HL-60 (cell line): ENCODE measurements around the gene SP9.

Source experiments
- DNase-seq, 2 experiments: peaks; one replicate each; pipeline ENCODE4 v3.0.0-alpha.2; 2010 to 2020; ENCODE audit warnings: low read depth in 1 of 2, low spot score in 1 of 2
- H3K27ac ChIP-seq: fragments of 250-450 bp; sonication (Bioruptor Pico); replicated peaks from 2 replicates; pipeline ENCODE4 v1.5.1; 2020; ENCODE audit warnings: mild to moderate bottlenecking, moderate library complexity
- H3K27me3 ChIP-seq: fragments of 250-450 bp; sonication (Bioruptor Pico); 2 replicates; pipeline ENCODE4 v1.5.1; 2021; ENCODE audit warnings: mild to moderate bottlenecking, moderate library complexity; ENCODE audit not compliant: insufficient read depth, poor library complexity, severe bottlenecking
- H3K4me3 ChIP-seq: replicated peaks from 2 replicates; pipeline ENCODE4 v1.5.1; 2011; ENCODE audit warnings: mild to moderate bottlenecking, control low read depth, low read length; ENCODE audit not compliant: insufficient read depth
- GABPA ChIP-seq: IDR thresholded peaks from 2 replicates; pipeline ENCODE4 v1.6.1; 2012; ENCODE audit warnings: low read depth
- POLR2AphosphoS5 ChIP-seq: IDR thresholded peaks from 2 replicates; pipeline ENCODE4 v1.6.1; 2012; ENCODE audit warnings: low read depth
- SPI1 ChIP-seq: IDR thresholded peaks from 2 replicates; pipeline ENCODE4 v1.6.1; 2012; ENCODE audit warnings: low read depth, mild to moderate bottlenecking, borderline replicate concordance
- TF ChIP-seq, protein P1 (sequence below): IDR thresholded peaks from 2 replicates; pipeline ENCODE4 v1.6.1; 2012; ENCODE audit warnings: low read depth; ENCODE audit not compliant: insufficient replicate concordance
- TF ChIP-seq, protein P2 (sequence below): IDR thresholded peaks from one replicate; pipeline ENCODE4 v1.5.1; 2011; ENCODE audit warnings: low read length, control low read depth, inconsistent platforms; ENCODE audit not compliant: insufficient read depth

Gene SP9

GRCh38 chr2:174365571-174365970 lies 30.8 kb downstream of the SP9 start:
- no peaks in the 10 kb centered on the region for H3K27me3 ChIP-seq
- no peak overlapping the region for H3K27ac ChIP-seq
- no peak for DNase-seq
- no peak for TF ChIP-seq GABPA
- TF ChIP-seq, protein P1, sequence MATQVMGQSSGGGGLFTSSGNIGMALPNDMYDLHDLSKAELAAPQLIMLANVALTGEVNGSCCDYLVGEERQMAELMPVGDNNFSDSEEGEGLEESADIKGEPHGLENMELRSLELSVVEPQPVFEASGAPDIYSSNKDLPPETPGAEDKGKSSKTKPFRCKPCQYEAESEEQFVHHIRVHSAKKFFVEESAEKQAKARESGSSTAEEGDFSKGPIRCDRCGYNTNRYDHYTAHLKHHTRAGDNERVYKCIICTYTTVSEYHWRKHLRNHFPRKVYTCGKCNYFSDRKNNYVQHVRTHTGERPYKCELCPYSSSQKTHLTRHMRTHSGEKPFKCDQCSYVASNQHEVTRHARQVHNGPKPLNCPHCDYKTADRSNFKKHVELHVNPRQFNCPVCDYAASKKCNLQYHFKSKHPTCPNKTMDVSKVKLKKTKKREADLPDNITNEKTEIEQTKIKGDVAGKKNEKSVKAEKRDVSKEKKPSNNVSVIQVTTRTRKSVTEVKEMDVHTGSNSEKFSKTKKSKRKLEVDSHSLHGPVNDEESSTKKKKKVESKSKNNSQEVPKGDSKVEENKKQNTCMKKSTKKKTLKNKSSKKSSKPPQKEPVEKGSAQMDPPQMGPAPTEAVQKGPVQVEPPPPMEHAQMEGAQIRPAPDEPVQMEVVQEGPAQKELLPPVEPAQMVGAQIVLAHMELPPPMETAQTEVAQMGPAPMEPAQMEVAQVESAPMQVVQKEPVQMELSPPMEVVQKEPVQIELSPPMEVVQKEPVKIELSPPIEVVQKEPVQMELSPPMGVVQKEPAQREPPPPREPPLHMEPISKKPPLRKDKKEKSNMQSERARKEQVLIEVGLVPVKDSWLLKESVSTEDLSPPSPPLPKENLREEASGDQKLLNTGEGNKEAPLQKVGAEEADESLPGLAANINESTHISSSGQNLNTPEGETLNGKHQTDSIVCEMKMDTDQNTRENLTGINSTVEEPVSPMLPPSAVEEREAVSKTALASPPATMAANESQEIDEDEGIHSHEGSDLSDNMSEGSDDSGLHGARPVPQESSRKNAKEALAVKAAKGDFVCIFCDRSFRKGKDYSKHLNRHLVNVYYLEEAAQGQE, result no peak
- TF ChIP-seq POLR2AphosphoS5, result no peak
- TF ChIP-seq, protein P2, sequence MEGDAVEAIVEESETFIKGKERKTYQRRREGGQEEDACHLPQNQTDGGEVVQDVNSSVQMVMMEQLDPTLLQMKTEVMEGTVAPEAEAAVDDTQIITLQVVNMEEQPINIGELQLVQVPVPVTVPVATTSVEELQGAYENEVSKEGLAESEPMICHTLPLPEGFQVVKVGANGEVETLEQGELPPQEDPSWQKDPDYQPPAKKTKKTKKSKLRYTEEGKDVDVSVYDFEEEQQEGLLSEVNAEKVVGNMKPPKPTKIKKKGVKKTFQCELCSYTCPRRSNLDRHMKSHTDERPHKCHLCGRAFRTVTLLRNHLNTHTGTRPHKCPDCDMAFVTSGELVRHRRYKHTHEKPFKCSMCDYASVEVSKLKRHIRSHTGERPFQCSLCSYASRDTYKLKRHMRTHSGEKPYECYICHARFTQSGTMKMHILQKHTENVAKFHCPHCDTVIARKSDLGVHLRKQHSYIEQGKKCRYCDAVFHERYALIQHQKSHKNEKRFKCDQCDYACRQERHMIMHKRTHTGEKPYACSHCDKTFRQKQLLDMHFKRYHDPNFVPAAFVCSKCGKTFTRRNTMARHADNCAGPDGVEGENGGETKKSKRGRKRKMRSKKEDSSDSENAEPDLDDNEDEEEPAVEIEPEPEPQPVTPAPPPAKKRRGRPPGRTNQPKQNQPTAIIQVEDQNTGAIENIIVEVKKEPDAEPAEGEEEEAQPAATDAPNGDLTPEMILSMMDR, result no peak
- TF ChIP-seq SPI1, result no peak
- no peak overlapping the region for H3K4me3 ChIP-seq

GRCh38 chr2:174368691-174369090 lies 33.9 kb downstream of the SP9 start:
- Histone ChIP-seq H3K4me3 (no peak overlapping the region), H3K27me3 (no peaks in the 10 kb centered on the region), H3K27ac (no peak overlapping the region)
- no peak for TF ChIP-seq SPI1
- DNase-seq, result no peak

- Histone ChIP-seq H3K27me3 (no peaks in the 10 kb centered on the region), H3K4me3 (no peak overlapping the region), H3K27ac (no peak overlapping the region)
- TF ChIP-seq POLR2AphosphoS5 (no peak), GABPA (no peak), SPI1 (no peak)
- TF ChIP-seq, protein P2, result no peak
- no peak for DNase-seq
Observed at GRCh38 chr2:174376967-174377366, 42.2 kb downstream of the SP9 start.

DNA sequence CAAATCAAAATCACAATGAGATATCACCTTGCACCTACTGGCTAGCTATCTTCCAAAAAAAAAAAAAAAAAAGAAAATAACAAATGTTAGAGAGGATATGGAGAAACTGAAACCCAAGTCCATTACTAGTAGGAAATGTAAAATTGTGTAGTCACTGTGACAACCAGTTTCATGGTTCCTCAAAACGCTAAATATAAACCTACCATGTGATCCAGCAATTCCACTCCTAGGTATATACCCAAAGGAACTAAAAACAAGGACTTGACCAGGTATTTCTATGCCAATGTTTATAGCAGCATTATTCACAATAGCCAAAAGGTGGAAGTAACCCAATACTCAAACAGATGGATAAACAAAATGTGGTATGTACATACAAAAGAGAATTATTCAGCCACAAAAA lies 49.0 kb downstream of the SP9 start:
- TF ChIP-seq, protein P2, result no peak
- TF ChIP-seq POLR2AphosphoS5 (no peak), GABPA (no peak), SPI1 (no peak)
- TF ChIP-seq, protein P1, result no peak
- no peak overlapping the region for H3K4me3 ChIP-seq
- no peaks in the 10 kb centered on the region for H3K27me3 ChIP-seq
- DNase-seq, result no peak
- H3K27ac ChIP-seq, result no peak overlapping the region
